HUES64 (cell line): ENCODE measurements around the gene GNAI3.

ENCODE experiments used
- H3K27ac ChIP-seq: 2 replicates; pipeline ENCODE4 v1.7.0; 2013; ENCODE audit warnings: low read depth, low read length, inconsistent platforms
- H3K27me3 ChIP-seq: 2 replicates; pipeline ENCODE4 v1.6.1; 2013; ENCODE audit warnings: mild to moderate bottlenecking, low read length; ENCODE audit not compliant: insufficient read depth
- H3K36me3 ChIP-seq: 2 replicates; pipeline ENCODE4 v1.6.1; 2013; ENCODE audit warnings: mild to moderate bottlenecking, low read length; ENCODE audit not compliant: insufficient read depth
- H3K4me1 ChIP-seq: 2 replicates; pipeline ENCODE4 v1.6.1; 2013; ENCODE audit warnings: mild to moderate bottlenecking, low read length, moderate library complexity; ENCODE audit not compliant: insufficient read depth
- H3K4me3 ChIP-seq: 2 replicates; pipeline ENCODE4 v1.5.1; 2013; ENCODE audit warnings: mild to moderate bottlenecking, low read length, moderate library complexity
- H3K9ac ChIP-seq: 2 replicates; pipeline ENCODE4 v1.6.1; 2013; ENCODE audit warnings: mild to moderate bottlenecking, low read depth, low read length
- H3K9me3 ChIP-seq: 2 replicates; pipeline ENCODE4 v1.6.1; 2013; ENCODE audit warnings: low read depth, low read length; ENCODE audit not compliant: insufficient read depth
- WGBS: fragments of 150-250, 120-280 bp; methylation state at CpG from one replicate; pipeline ENCODE4 v1.1.7; 2013; ENCODE audit warnings: missing lambda C conversion rate; 5-methylcytosine and 5-hydroxymethylcytosine counted together

The GNAI3 gene

DNA sequence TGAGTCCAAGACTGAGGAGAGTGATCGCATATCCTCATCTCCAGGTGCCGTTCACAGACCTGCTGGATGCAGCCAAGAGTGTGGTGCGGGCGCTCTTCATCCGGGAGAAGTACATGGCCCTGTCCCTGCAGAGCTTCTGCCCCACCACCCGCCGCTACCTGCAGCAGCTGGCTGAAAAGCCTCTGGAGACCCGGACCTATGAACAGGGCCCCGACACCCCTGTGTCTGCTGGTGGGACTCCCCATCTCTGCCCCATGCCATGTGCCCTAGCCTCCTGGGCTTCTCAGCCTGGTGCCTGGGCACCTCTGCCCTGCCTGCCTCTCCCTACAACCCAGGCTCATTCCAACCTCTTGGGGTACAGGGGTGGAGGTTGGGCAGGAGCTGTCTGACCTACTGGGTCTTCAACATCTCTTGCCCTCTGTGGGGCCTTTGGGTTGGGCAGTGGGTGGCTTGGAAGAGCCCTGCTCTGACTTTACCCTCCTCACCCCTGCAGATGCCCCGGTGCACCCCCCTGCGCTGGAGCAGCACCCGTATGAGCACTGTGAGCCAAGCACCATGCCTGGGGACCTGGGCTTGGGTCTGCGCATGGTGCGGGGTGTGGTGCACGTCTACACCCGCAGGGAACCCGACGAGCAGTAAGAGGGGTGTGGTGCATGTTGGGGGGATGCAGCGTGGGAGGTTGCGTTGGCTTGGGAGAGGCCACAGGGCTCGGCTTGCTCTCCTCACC lies 78.4 kb downstream of the GNAI3 start:
- no peak overlapping the region for H3K9ac ChIP-seq
- 96% methylated on average over 21 of the region's 21 CpGs for WGBS
- peaks cover 10% of the 10 kb centered on the region; the same call in 1 of the 2 replicates for H3K4me1 ChIP-seq
- no peaks in the 10 kb centered on the region for H3K9me3 ChIP-seq
- H3K4me3 ChIP-seq: no peak overlapping the region
- no peaks in the 10 kb centered on the region for H3K27me3 ChIP-seq
- no peak overlapping the region for H3K27ac ChIP-seq
- peaks cover 47% of the 10 kb centered on the region for H3K36me3 ChIP-seq

DNA sequence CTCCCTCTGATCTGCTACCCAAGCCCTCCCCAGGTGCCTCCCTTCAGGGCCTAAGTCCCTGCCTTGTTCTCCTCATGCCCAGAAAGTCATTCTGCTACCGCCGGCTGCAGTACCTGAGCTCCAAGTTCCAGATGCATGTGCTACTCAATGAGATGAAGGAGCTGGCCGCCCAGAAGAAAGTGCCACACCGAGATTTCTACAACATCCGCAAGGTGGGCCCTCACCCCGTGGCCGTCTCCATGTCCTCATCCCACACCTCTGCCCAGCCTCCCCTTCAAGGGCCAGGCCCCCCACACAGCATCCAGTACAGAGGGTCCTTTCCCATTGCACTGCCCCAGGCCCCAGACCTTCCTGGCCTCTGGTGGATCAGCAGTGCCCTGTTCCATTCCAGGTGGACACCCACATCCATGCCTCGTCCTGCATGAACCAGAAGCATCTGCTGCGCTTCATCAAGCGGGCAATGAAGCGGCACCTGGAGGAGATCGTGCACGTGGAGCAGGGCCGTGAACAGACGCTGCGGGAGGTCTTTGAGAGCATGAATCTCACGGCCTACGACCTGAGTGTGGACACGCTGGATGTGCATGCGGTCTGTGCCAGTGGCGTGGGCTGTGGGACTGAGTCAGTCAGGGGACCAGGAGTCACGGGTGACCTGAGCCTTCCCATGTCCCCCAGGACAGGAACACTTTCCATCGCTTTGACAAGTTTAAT lies 79.4 kb downstream of the GNAI3 start:
- no peaks in the 10 kb centered on the region for H3K9me3 ChIP-seq
- no peak overlapping the region for H3K4me3 ChIP-seq
- no peak overlapping the region for H3K27ac ChIP-seq
- H3K36me3 ChIP-seq: peaks cover 48% of the 10 kb centered on the region
- no peaks in the 10 kb centered on the region for H3K27me3 ChIP-seq
- WGBS: 95% methylated on average over 23 of the region's 23 CpGs
- peaks cover 10% of the 10 kb centered on the region; the same call in 1 of the 2 replicates for H3K4me1 ChIP-seq
- H3K9ac ChIP-seq: no peak overlapping the region

DNA sequence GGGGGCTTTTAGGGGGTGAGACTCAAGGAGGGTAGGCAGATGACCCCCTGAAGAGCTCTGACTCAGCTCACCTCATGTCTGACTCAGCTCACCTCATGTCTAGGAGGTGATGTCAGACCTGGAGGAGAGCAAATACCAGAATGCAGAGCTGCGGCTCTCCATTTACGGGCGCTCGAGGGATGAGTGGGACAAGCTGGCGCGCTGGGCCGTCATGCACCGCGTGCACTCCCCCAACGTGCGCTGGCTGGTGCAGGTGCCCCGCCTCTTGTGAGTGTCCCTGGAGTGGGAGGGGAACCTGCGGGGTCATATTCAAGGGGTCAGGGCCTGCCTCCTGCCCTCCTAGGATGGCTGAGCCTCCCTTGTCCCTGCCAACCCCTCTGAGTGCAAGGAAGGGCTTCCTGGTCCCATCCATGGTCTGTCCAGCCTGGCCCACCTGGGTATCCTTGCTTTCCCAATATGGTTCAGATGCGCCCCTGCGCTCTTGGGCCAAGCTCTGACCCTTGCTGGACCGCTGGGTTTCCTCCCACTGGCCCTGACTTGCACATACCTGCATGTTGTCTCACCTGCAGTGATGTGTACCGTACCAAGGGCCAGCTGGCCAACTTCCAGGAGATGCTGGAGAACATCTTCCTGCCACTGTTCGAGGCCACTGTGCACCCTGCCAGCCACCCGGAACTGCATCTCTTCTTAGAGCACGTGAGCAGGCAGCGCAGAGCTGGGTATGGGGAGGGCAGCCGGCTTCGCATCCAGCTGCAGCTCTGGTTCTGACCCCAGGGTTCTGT lies 80.3 kb downstream of the GNAI3 start:
- Histone ChIP-seq H3K27ac (no peak overlapping the region), H3K36me3 (peaks cover 48% of the 10 kb centered on the region)
- WGBS: 92% methylated on average over 23 of the region's 23 CpGs

DNA sequence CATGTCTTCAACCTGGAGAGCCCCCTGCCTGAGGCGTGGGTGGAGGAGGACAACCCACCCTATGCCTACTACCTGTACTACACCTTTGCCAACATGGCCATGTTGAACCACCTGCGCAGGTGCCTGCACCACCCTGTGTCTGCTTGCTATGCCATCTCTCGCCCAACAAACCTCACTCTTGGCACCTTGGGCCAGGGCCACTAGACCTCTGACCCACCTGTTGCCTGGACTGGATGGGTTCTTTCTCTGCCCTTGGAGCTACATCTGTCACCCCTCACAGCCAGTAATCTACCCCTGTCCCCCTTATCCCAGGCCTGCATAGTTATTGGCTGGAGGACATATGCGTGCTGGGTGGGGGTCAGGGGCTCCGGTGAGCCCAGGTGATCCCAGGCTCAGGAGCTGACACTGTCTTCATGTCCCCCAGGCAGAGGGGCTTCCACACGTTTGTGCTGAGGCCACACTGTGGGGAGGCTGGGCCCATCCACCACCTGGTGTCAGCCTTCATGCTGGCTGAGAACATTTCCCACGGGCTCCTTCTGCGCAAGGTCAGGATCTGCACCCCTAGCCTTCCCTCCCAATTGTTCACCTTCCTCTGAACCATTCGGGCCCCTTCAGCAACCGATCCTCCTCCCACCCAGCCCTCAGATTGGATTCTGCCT lies 81.1 kb downstream of the GNAI3 start:
- 86% methylated on average over 10 of the region's 10 CpGs for WGBS
- Histone ChIP-seq H3K27me3 (no peaks in the 10 kb centered on the region), H3K4me3 (no peak overlapping the region), H3K9me3 (no peaks in the 10 kb centered on the region), H3K36me3 (peaks cover 48% of the 10 kb centered on the region), H3K27ac (no peak overlapping the region), H3K9ac (no peak overlapping the region), H3K4me1 (peaks cover 3% of the 10 kb centered on the region; the same call in 1 of the 2 replicates)

More for the DNA sequence above, 80.3 kb downstream of the GNAI3 start:
- Histone ChIP-seq H3K4me3 (no peak overlapping the region), H3K27me3 (no peaks in the 10 kb centered on the region), H3K9me3 (no peaks in the 10 kb centered on the region), H3K9ac (no peak overlapping the region), H3K4me1 (peaks cover 5% of the 10 kb centered on the region; the same call in 1 of the 2 replicates)

DNA sequence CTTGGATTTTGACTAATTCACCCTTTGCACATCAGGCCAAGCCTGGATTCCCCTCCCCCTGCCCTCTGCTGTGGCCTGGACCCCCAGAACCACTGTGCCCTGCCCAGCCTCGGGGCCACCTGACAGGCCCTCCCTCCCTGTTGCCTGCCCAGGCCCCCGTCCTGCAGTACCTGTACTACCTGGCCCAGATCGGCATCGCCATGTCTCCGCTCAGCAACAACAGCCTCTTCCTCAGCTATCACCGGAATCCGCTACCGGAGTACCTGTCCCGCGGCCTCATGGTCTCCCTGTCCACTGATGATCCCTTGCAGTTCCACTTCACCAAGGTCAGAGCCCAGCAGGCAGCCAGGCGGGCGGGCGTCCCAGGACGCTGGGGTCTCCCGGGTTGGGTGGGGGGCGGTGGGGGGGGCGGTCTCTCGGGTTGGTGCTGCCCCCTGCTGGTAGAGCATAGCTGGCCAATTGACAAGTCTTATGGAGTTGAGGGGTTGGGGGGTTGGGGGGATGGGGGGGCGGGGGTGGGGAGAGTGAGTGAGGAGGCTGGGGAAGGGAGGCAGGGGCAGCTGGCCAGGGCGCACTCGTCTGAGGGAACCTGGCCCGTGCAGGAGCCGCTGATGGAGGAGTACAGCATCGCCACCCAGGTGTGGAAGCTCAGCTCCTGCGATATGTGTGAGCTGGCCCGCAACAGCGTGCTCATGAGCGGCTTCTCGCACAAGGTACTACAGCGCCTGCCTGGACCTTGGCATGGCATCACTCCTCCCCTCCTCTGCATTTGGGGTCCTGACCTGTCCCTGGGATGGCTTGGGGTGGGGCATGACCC lies 81.9 kb downstream of the GNAI3 start:
- WGBS: 92% methylated on average over 21 of the region's 30 CpGs
- no peaks in the 10 kb centered on the region for H3K27me3 ChIP-seq
- H3K36me3 ChIP-seq: peaks cover 48% of the 10 kb centered on the region
- no peak overlapping the region for H3K9ac ChIP-seq
- no peaks in the 10 kb centered on the region for H3K9me3 ChIP-seq
- H3K4me1 ChIP-seq: peaks cover 4% of the 10 kb centered on the region; the same call in 1 of the 2 replicates
- no peak overlapping the region for H3K27ac ChIP-seq
- no peak overlapping the region for H3K4me3 ChIP-seq

DNA sequence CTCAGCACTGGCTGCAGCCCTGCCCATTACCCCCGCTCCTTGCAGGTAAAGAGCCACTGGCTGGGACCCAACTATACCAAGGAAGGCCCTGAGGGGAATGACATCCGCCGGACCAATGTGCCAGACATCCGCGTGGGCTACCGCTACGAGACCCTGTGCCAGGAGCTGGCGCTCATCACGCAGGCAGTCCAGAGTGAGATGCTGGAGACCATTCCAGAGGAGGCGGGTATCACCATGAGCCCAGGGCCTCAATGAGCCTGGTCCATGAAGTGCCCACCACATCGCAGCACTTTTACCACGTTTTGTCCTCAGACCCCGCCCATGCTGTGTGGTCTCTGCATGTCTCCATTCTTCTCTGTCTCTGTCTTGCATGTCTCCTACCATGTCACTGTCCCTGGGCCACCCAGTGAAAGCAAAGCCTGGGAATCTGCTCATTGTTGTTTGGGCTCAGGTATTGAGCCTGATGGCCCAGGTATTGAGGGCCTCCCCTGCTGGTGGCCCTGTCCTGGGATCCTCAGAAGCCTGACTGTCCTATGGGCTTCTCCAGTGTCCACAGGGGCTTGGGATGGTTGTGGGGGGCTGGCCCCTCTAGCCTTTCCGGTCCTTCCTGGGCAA lies 82.6 kb downstream of the GNAI3 start:
- WGBS: 95% methylated on average over 14 of the region's 14 CpGs
- no peak overlapping the region for H3K4me3 ChIP-seq
- H3K9ac ChIP-seq: no peak overlapping the region
- H3K9me3 ChIP-seq: no peaks in the 10 kb centered on the region
- peaks cover 9% of the 10 kb centered on the region for H3K4me1 ChIP-seq
- no peaks in the 10 kb centered on the region for H3K27me3 ChIP-seq
- peaks cover 45% of the 10 kb centered on the region for H3K36me3 ChIP-seq
- H3K27ac ChIP-seq: no peak overlapping the region

DNA sequence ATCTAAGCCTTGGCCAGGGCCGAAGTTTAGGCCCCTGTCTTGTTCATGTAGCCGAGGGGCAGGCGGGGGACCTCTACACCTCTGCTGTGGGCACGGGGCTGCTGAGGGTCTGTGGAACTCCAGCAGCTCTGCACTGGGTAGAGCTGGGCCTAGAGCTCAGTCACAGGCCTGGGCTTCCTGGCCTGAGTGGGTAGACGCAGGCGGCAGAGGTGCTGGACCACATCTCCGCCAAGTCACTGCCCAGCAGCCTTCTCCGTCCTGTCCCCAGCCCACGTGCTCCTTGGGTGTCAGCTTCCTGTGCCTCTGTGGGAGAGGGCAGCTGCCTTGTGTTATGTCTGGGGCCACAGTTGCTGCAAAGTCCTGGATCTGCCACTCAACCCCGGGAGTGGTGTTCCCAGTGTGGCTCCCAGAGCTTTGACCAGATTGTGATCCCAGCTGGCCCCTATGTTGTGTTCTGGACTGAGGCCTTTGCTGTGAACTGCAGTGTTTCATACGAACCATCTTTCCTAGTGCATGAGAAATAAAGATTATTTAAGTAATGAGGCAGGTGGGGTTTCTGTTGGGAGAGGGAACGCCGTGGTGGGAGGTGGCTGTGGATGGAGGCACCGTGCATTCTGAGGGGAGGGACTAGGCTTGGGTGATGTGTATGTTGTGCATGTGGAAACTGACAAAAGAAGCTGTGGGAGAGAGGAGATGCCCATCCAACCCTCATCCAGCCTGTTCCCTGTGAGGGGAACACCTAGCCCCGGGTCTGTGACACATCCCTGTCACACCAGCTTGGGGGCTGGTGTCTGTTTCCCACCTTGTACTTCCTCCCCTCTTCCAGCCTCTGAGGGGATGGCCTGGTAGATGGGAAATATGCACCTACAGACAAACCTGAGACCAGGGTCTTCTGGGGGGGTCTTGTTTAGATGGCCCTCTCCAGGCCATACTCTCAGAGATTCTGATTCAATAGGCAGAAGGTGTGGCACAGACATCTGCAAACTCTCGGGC lies 83.4 kb downstream of the GNAI3 start:
- 91% methylated on average over 16 of the region's 16 CpGs for WGBS
- Histone ChIP-seq H3K36me3 (peaks cover 43% of the 10 kb centered on the region), H3K4me3 (no peak overlapping the region)

DNA sequence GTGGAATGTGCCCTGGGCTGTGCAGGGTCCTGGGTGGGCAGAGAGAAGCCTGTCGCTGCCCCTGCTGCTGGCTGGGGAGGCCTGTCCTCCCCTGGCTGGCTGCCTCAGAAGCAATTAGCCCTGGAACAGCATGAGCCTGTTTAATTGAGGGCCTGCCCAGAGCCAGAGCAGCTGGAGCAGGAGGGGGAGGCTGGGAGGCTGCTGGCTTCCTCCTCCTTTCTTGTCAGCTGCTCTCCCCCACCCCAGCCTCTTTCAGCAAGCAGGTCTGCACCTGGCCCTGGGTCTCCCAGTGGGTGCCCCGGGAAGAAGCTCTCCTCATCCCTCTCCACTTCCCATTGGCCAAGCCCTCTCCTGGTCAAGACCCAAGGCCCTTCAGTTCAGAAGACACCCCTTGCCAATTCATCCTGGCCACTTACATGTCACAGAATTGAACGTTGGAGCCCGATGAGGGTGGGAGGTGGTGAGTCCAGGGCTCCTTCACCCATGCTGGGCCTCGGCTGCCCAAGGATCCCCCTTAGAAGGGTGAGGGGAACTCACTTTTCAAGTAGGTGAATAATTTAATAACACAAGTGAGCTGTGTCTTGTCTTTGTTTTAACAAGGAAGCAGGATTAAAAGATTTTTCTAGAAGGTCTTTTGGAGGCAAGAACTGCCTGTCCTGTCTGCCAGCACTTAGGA lies 84.4 kb downstream of the GNAI3 start:
- no peak overlapping the region for H3K9ac ChIP-seq
- H3K9me3 ChIP-seq: no peaks in the 10 kb centered on the region
- H3K36me3 ChIP-seq: peaks cover 35% of the 10 kb centered on the region
- H3K4me1 ChIP-seq: peaks cover 16% of the 10 kb centered on the region
- no peak overlapping the region for H3K27ac ChIP-seq
- no peaks in the 10 kb centered on the region for H3K27me3 ChIP-seq
- WGBS: 86% methylated on average over 5 of the region's 5 CpGs
- H3K4me3 ChIP-seq: no peak overlapping the region

More for the DNA sequence above, 83.4 kb downstream of the GNAI3 start:
- Histone ChIP-seq H3K27ac (no peak overlapping the region), H3K4me1 (peaks cover 16% of the 10 kb centered on the region), H3K9me3 (no peaks in the 10 kb centered on the region), H3K9ac (no peak overlapping the region), H3K27me3 (no peaks in the 10 kb centered on the region)

DNA sequence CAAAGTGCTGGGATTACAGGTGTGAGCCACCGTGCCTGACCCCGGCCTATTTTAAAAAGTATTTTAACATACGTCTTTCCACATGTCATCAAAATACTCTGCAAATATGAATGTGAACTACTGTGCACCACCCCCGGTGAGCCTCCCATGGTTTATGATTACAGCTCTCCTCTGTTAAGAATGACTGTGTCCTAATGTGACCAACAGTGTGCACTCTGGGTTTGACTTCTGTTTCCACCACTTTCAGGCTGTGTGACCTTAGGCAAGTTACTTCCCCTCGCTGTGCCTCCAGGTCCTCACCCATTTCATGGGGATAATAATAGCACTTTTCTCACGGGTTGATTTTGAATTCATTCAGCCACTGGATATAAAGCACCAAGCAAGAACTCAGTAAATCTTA lies 85.9 kb downstream of the GNAI3 start:
- Histone ChIP-seq H3K36me3 (peaks cover 20% of the 10 kb centered on the region), H3K9me3 (no peaks in the 10 kb centered on the region), H3K27me3 (no peaks in the 10 kb centered on the region), H3K4me3 (no peak overlapping the region), H3K9ac (no peak overlapping the region), H3K27ac (no peak overlapping the region), H3K4me1 (peaks cover 16% of the 10 kb centered on the region)
- WGBS: 90% methylated on average over 6 of the region's 6 CpGs
